Medulla oblongata (tissue), 1 donor: ENCODE measurements around the gene FUCA2.
"Not testable (repeated sequence)": the region's sequence is repeated elsewhere in the genome, so short reads cannot be mapped to it uniquely, and the experiment has no call there.

Experiments used
- DNase-seq: peaks from one replicate; pipeline ENCODE4 v3.0.0-alpha.2; 2015; ENCODE audit errors: extremely low spot score

FUCA2 gene

GRCh38 chr6:143498428-143498827 is 13.1 kb downstream of the FUCA2 start:
- no peak for DNase-seq

- no peak for DNase-seq
Observed at GRCh38 chr6:143496974-143497373, 14.5 kb downstream of the FUCA2 start.

GRCh38 chr6:143490775-143491174 is 20.7 kb downstream of the FUCA2 start:
- no peak for DNase-seq

- no peak for DNase-seq
Observed at GRCh38 chr6:143490244-143490643, 21.3 kb downstream of the FUCA2 start.

GRCh38 chr6:143486752-143487151 is 24.8 kb downstream of the FUCA2 start:
- no peak for DNase-seq

- no peak for DNase-seq
Observed at GRCh38 chr6:143485967-143486366, 25.6 kb downstream of the FUCA2 start.

- no peak for DNase-seq
Observed at GRCh38 chr6:143482593-143482992, 28.9 kb downstream of the FUCA2 start.

GRCh38 chr6:143478479-143479062 is 32.9 kb downstream of the FUCA2 start:
- no peak for DNase-seq

GRCh38 chr6:143476545-143476944 is 35.0 kb downstream of the FUCA2 start:
- no peak for DNase-seq

- DNase-seq, result no peak
Observed at GRCh38 chr6:143471822-143472221, 39.7 kb downstream of the FUCA2 start.

- DNase-seq, result not testable (repeated sequence)
Observed at GRCh38 chr6:143468823-143469222, 42.7 kb downstream of the FUCA2 start.

GRCh38 chr6:143468026-143468425 is 43.5 kb downstream of the FUCA2 start:
- no peak for DNase-seq

- DNase-seq, result no peak
Observed at GRCh38 chr6:143465546-143465945, 46.0 kb downstream of the FUCA2 start.

GRCh38 chr6:143457563-143458359 is 53.8 kb downstream of the FUCA2 start:
- no peak for DNase-seq

GRCh38 chr6:143451531-143451930 is 60.0 kb downstream of the FUCA2 start:
- DNase-seq, result no peak

GRCh38 chr6:143450453-143451371 is 60.8 kb downstream of the FUCA2 start, which contains the start of the genes ADAT2 and PEX3:
TSS of gene ADAT2 (minus strand) at chr6:143450695. CDS start at chr6:143450658, 37 bp downstream.
TSS of gene PEX3 (plus strand) at chr6:143450805. CDS start at chr6:143451043, 238 bp downstream.
- peak; percentile 86 for DNase-seq

GRCh38 chr6:143449714-143450452 is 61.6 kb downstream of the FUCA2 start:
- peak; percentile 42 for DNase-seq

GRCh38 chr6:143449082-143449713 is 62.3 kb downstream of the FUCA2 start:
- no peak for DNase-seq

- not testable (repeated sequence) for DNase-seq
Observed at GRCh38 chr6:143447865-143448264, 63.7 kb downstream of the FUCA2 start.
